NCI-H2029 (cell line): ENCODE measurements around the gene VSIG10L.

Experiments
- DNase-seq: peaks from one replicate; lab custom pipeline; 2025; lab: John Stamatoyannopoulos, UW

VSIG10L gene

DNA sequence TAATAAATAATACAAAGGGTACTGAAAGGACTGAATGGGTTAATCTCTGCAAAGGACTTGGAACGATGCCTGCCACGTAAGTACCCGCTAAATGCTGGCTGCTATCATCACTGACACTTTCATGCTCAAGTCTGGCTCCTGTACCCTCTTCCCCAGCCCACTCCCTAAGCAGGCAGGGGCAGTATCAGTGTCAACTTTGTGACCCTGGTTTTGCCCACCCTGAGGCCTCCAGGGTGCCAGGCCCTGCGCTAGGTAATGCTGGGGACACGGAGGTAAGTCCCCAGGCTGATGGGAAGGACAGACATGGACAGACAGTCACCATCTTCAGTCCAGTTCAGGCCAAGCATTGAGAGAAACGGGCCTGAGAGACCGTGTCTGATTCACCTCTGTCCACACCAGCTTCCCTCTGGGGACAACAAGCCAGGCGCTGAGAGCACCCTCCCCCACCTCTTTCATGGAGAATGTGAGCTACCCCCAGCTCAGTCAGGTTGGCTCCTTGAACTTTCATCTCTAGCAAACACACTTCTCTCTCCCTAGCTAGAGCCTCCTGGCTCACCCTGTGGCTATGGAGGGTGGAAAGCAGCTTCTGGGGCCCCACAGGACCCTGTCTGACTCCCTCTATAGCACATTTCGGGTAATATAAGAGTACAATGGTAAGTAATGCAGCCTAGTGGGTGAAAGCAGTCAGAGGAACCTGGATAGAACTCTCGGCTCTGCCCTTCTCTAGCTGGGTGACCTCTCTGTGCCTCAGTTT lies 23.4 kb upstream of the VSIG10L start:
- DNase-seq: no peak

DNA sequence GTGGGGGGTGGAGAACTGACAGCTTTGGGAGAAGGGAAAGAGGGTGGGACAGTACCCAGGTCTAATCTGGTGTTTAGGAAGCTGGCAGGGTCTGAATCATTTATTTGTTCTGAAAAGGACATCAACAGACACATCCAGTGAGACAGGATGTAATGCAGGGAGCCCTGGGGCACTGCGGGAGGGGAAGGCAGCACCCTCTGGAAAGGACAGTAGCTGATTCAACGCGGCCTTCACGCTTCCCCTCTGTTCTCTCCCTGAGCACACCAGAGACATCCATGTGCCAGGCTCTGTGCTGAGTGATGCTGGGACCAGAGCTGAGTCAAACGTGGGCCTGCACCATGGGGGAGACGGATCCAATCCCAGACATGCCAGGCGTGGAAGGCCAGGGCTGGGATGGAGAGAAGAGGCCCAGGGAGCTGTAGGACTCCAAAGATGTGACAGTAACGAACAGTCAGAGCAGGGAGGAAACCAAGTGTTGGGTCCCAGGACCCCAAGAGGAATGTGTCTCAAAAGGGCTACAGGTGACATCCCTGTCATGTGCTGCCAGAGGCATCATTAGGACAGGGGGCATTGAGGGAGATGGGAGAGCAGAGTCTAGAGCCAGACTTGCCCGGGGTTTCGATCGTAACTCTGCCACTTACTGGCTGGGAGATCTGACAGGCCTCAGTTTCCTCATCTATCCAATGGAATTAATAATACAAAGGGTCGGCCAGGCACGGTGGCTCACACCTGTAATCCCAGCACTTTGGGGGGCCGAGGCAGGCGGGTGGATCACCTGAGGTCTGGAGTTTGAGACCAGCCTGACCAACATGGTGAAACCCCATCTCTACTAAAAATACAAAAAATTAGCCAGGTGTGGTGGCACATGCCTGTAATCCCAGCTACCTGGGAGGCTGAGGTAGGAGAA lies 22.5 kb upstream of the VSIG10L start:
- no peak for DNase-seq

DNA sequence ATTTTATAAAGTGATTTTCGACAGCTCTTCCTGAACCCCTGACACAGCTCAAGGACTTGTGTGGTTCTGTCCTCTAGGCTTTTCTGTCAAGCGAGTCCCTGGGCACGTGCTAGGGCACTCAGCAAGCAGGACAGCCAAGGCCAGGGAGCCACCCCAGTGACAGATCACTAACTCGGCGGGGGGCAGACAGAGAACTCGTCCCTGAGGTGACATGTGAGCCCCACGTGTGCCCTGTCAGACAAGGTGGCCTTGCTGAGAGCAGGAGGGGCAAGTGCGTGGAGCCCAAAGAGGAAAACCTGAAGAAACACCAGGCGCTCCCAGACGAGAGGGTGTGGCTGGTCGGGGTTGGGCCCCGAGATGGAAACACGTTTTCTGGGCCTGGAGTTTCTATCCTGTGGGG lies 19.3 kb upstream of the VSIG10L start:
- no peak for DNase-seq

DNA sequence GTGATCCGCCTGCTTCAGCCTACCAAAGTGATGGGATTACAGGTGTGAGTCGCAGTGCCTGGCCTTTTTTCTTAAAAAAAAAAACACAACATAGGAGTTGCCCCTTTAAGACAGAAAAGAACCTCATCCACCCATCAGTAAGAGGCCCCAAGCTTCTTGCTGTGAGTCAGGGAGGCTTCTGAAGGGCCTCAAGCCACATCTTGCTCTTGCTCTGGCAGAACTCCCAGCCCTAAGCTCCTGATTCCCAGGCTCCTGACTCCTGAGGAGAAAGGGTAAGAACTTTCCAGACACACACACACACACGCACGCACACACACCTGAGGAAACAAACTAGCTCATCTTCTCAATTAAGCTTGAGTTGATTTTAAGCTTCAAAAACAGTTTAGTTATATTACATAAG lies 17.4 kb upstream of the VSIG10L start:
- DNase-seq: no peak

DNA sequence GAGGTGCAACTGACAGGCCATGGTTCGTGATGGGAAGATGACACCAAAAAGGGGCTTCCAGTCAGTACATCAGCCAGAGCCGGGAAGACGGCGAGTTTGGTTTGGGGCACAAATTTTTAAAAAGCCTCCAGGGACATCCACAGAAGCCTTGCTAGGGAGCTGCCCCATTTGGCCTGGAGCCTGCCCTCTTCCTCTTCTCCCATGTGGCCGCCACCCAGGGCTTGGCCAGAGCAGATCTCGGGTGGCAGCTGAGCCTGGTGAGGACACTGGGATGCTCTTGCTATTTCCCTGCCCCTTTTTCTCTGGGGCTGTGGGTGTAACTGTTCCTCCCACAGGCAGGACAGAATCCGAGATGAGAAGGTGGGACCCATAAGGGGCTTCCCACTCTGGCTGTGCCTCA lies 16.0 kb upstream of the VSIG10L start:
- no peak for DNase-seq

DNA sequence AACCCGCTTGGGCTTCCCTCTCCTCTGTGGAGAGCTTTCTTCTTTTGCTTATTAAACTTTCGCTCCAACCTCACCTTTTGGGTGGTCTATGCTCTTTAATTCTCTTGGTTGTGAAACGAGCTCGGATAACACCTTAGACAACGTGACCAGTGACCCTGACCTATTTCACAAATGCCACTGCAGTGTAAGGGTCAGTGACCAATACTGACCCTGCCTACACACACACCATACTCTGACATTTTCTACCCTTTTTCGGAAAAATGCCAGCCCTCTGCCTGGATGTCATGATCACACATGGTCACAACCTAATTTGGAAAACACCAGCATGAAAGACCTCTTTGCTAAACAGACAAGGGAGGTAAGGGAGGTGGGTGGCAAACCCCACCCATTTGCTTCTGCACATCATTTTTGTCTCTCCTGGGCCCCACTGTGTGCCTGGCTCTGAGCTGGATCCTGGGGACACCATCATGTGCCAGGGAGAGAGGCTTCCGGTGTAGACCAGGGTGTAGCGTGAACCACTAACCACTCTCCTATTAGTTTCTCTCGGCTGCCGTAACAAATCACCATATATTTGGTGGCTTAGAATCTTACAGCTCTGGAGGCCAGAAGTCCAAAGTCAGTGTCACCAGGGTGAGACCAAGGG lies 14.3 kb upstream of the VSIG10L start:
- no peak for DNase-seq

DNA sequence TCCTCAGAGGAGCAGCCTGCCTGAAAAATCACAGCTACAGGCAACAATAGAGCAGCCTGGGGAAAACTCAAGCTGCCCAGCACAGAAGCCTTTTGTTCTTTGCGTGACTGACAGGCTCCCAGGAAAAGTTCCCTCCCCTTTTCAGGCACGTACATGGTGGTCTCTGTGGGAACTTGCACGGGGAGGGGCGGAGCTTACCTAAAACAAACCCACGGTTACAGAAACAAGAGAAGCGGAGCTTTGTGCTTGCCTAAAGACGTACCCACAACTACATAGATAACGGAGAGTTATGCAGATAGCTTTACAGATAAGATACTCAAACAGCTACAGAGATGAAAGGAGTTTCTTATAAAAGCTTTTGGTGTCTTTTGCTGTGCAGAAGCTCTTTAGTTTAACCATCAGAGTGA lies 12.8 kb upstream of the VSIG10L start:
- no peak for DNase-seq

DNA sequence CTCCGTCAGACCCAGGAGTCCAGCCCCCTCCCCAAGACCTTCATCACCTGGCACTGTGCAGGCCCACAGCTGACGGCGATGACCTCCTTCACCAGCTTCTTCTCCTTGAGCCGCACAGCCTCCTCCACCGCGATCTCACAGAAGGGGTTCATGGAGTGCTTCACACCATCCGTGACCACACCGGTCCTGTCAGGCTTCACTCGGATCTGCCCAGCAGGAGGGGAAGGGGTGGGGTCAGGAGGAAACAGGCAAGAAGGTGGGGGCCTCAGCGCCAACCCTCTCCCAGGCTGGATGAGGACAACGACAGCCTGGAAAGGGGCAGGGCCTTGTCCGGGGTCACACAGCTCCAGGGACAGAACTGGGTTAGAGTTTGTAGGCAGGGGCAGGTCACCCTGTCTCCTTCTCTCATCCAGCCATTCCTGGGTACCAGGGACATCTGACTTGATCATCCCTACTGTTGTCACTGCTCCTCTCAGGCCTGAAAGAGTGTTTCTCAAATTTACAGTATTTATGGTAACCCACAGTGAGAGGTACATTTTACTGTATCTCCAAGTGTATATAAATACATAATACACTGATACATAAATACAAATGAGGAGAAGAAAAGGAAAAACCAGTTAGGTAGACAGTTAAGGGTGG lies 12.3 kb upstream of the VSIG10L start:
- DNase-seq: no peak

DNA sequence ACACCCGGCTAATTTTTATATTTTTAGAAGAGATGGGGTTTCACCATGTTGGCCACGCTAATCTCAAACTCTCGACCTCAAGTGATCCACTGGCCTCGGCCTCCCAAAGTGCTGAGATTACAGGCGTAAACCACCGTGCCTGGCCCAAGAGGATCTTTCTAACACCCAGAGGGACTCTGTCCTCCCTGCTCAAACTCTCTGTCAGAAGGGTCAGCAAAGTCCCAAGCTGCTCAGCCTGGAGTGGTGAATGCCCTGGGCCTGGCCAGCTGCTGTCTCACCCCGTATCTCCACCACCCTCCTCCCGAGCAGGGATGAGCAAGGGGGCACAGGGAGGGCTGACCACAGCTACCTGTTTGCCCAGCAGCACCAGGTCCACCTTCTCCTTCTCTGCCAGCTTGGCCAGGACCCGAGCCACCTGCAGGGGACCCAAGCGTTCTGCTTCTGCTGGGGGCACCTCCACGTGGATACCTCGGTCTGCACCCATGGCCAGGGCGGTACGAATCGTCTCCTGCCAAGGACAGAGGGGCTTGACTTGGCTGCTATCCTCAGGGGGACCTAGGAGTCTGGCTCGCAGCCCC lies 10.9 kb upstream of the VSIG10L start:
- DNase-seq: no peak

DNA sequence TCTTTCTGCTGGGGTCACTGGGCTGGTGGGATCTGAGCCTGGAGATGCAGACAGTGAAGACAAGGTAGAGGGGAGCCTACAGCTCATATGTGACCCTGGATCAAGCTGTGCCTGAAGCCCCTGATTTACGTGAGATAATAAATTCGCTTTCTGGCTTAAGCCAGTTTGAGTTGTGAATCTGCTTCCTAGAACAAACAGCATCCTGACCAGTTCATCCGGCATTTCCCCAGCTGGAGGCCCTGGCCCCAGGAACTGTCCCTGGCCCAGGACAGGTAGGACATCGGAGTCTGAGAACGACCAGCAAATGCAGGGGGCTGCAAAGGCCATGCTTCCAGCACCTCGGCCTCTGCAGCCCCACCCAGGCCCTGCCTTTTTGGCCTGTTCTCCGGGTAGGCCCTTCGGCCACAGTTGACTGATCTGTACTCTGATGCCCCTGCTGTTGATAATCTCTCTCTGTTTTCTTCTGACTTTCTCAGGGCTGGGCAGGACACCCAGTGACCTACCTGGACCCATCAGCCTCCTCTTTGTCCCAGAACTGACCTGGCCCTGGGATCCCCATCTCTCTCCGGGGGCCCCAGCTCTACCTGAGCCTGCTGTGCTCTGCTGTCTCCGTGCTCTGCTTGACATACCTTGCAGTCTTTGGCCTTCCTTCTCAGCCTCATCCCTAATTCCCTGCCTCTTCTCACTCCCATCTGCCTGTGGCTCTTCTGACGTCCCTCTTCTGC lies 9.5 kb upstream of the VSIG10L start:
- no peak for DNase-seq

DNA sequence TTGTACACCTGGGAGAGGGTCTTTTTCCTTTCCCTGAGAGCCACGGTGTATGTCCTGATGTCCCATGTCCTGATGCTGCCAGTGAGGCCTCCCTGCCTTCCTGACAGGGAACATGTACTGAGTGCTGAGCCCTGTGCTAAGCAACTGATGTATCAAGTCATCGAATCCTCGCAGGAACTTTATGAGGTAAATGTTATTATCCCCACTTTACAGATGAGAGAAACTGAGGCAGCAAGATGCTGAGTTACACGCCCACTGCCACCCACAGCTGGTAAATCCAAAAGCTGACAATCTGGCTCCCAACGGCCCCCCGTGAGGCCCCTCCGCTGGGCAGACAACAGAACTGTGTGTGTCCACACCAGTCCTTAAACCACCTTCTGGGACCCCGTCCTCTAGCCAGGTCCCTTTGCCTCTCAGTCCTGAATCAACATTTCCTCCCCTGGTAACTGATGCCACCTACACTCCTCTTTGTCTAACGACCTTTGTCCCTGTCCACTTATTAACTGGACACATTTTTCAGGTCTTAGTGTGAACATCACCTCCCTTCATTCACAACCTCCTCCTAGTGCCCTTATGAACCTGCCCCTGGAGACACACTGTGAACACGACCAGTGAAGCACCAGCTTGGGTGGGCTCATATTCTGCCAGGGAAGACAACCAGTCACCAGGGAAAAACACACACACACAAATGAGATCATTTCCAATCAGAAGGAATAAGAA lies 5.4 kb upstream of the VSIG10L start:
- no peak for DNase-seq

DNA sequence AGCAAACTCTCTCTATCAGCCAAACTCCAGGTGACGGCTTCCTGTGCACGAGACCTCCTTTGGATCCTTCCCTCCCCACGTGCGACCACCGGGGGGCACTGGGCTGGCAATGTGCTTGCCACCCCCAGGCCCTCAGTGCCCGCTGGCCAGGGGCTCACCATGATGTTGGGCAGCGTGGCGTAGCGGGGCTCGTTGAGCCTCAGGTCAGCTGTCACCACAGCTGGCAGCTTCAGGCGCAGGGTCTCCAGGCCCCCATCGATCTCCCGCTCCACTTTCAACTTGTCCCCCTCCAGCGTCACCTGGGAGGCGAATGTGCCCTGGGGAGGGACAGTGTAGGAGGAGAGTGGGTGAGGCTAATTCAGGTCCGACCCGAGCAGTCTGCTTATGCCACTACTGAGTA lies 4.8 kb upstream of the VSIG10L start:
- no peak for DNase-seq

DNA sequence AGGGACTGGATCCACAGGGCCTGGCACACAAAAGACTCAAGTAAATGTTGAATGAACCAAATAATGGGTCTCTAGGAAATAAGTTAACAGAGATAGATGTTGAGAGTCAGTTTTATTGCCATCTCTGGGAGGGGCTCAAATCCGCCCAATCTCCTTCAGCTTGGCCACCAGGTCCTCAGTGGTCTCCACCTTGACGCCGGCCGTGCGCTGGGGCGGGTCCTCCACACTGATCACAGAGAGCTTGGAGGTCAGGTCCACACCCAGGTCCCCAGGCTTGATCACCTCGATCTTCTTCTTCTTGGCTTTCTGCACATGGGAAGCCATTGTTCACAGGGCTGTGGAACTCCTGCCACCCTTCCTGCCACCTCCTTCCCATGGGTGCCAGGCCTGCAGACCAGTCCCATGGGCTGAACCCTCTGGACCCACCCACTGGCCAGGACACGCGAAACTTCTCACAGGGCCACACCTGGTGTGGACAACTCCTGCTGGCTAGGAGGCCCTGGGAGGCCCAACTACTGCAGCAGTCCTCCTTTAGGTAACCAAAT lies 3.2 kb upstream of the VSIG10L start:
- no peak for DNase-seq

DNA sequence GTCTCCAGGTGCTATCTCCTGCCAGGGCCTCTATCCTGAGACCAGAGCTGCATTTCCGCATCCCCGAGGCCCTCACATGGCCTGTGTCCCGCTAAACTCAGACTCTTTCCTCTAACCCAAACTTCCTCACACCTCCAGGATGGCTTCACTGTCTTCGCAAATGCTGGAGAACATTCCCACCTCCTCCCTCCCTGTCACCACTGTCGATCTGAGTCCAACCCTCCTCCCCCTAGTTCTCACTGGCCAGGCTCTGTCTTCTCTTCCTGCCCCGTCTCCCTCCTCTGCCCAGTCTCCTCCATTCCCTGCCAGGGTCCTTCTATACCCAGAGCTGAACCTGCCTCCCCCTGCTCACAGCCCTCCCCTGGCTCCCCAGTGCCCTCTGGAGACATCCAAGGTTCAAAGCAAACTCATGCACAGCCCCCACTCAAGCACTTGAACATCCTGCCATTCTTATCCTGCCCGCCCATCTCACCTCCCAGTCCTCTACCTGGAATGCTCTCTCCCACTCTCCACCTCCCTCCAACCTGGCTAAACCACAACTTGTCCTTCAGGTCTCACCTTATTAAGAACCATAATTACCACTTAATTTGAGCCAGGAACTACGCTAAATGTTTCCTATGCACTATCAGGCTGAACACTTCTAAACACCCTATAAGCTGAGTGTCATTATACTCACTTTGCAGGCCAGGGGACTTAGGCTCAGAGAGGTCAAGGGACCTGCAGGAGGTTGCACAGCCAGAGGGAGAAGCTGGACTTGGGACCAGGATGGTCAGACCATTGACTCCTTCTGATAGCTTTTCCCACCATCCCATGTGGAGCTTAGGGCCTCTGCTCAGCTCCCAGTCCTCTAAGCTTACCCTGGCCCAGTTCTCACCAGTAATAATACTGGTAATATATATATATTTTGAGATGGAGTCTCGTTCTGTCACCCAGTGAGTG lies 961 bp upstream of the VSIG10L start:
- DNase-seq: no peak

DNA sequence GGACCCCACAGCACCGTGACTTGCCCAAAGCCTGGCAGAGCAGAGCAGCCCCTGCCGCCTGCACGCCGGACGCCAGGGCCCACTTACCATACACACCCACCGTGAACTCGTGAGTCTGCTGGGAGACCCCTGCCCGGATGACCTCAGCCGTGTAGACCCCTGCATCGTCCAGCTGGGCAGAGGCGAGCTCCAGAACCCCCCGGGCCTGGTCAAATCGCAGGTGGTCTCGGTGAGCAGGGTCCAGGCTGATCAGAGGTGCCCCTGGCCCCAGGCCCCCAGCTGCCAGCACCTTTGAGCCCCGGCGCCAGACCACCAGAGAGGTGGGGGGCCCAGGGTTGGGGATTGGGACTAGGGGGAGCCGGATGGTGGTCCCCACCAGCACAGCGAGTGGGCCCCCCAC lies 873 bp downstream of the VSIG10L start:
- DNase-seq: no peak

DNA sequence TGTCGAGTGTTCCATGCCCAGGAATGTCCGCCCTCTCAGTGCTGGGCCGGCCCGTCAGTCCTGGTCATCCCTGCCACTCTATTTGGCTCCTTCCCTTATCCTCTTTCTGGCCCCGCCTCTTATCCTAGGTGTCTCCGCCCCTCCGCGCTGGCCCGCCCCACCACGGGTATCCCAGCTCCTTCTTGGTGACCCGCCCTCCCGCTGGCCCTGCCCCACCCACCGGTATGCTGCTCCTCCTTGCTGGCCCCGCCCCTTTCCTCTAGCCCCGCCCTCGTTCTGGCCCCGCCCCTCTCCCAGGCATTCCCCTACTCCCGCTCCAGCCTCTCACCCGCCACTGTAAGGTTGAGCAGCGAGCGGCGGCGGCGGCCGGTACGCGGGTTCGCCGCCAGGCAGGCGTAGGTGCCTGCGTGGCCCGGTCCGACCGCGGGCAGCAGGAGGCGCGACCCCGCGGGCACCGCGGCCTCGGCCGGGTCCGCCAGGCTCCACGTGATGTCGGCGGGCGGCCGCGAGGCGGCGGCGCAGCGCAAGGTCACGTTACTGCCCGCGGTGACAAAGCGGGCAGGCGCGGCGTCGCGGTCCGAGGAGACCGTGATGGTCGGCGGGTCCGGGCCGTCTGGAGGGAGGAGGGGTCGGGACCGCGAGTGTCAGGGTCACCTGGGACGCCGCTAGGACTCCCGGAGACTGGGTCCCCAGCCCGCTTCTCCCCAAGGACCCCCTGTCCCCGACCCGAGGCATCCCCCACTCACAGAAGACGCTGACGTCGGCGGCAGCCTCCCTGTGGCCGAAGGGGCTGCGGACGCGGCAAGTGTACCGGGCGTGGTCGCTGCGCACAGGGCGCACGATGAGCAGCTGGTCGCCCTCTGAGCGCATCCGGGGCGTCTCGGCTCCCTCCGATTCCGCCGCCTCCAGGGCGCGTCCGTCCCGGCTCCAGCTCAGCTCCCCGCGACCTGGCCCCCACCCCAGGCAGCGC lies 2.0 kb downstream of the VSIG10L start:
- DNase-seq: peak; percentile 80

DNA sequence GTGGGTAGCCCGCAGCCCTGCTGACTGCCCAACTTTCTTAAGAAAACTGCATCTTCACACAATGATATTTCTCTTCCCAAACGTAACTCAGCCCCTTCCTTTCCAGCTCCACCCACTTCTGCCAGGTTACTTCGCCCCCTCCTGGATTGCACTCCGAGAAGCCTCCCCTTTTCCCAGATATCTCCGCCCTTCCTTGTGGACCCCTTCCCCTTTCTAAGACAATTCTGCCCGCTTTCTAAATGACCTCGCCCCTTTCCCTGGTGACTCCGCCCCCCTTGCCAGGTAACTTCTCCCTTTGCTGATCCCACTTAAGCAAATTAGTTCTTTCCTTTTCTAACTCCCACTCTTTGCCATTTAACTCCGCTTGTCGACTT lies 2.6 kb downstream of the VSIG10L start:
- DNase-seq: no peak
